HepG2 (cell line): ENCODE results near the gene FAM83G. TPM values are rescaled to one million over a fixed set of nuclear protein-coding genes. Genes with fewer than 3 reads are reported as not detected.

Experiments
- ATAC-seq: fragments of 200-7000 bp; cut with Tn5 transposase; 3 replicates; pipeline ENCODE4 v1.9.1; 2020; ENCODE audit warnings: mild to moderate bottlenecking, moderate library complexity
- BruUV-seq: library from RNA; stranded (reverse); fragments of 400-500 nt; replicated peaks from 2 replicates; lab custom pipeline; 2021; lab: Mats Ljungman, UMichigan
- CTCF ChIA-PET: fragments of 300-600 bp; formaldehyde crosslinking; extraction: SDS; loops from one replicate; lab custom pipeline; 2021; ENCODE audit warnings: low total read pairs, inconsistent platforms, low intra/inter-chr PET ratio; lab: Yijun Ruan, JAX
- POLR2A ChIA-PET: fragments of 350-600 bp; sonication (Branson Sonifier 250); formaldehyde crosslinking; loops from one replicate; lab custom pipeline; 2020; ENCODE audit warnings: antibody characterized with exemption, inconsistent platforms; lab: Yijun Ruan, JAX
- DNase-seq: peaks from one replicate; pipeline ENCODE4 v3.0.0-alpha.2; 2015; ENCODE audit warnings: low spot score
- FAIRE-seq: peaks from 3 replicates; lab custom pipeline; 2011; peaks lifted over from hg19 to GRCh38; lab: Jason Lieb, UNC
- H2AFZ ChIP-seq: one replicate; pipeline ENCODE4 v1.6.1; 2011; ENCODE audit warnings: low read length, inconsistent platforms
- H3K27ac ChIP-seq: fragments of 300-600 bp; 3 replicates; pipeline ENCODE4 v1.8.0; 2011; ENCODE audit warnings: mixed run types, mild to moderate bottlenecking, mixed read lengths, low read length, inconsistent platforms; ENCODE audit not compliant: insufficient read depth; ENCODE audit errors: extremely low read length
- H3K27me3 ChIP-seq, 2 experiments: fragments of 200-600 bp in 1 of 2; 2 replicates in 1 of 2; 3 replicates in 1 of 2; pipeline versions ENCODE4 v1.6.0 to v1.8.0; 2011; ENCODE audit warnings: low read length in 2 of 2, mild to moderate bottlenecking in 2 of 2, moderate library complexity in 2 of 2, inconsistent platforms in 1 of 2; ENCODE audit not compliant: insufficient read depth in 2 of 2, control insufficient read depth in 1 of 2
- H3K36me3 ChIP-seq, 2 experiments: fragments of 200-600 bp in 1 of 2; replicated peaks in 1 of 2; 2 replicates in 1 of 2; 3 replicates in 1 of 2; pipeline versions ENCODE4 v1.5.1 to v1.8.0; 2011; ENCODE audit warnings: low read length in 2 of 2, inconsistent platforms in 1 of 2; ENCODE audit not compliant: insufficient read depth in 2 of 2, control insufficient read depth in 1 of 2
- H3K4me1 ChIP-seq: 2 replicates; pipeline ENCODE4 v1.5.1; 2012; ENCODE audit warnings: low read length, inconsistent platforms; ENCODE audit not compliant: insufficient read depth
- H3K4me2 ChIP-seq: 2 replicates; pipeline ENCODE4 v1.6.0; 2011; ENCODE audit warnings: low read depth, low read length, inconsistent platforms
- H3K4me3 ChIP-seq, 3 experiments: fragments of 200-600 bp in 1 of 3; sonication (generic), shearing (Covaris generic) in 1 of 3; replicated peaks in 1 of 3; 2 replicates each; pipeline ENCODE4 v1.5.1; 2011 to 2016; ENCODE audit warnings: low read length in 3 of 3, inconsistent platforms in 2 of 3, low read depth in 2 of 3, mild to moderate bottlenecking in 2 of 3, control low read depth in 1 of 3, mixed read lengths in 1 of 3; ENCODE audit not compliant: insufficient read depth in 1 of 3
- H3K79me2 ChIP-seq: one replicate; pipeline ENCODE4 v1.6.1; 2011; ENCODE audit warnings: low read length, inconsistent platforms; ENCODE audit not compliant: insufficient read depth
- H3K9ac ChIP-seq: 2 replicates; pipeline ENCODE4 v1.6.0; 2011; ENCODE audit warnings: mild to moderate bottlenecking, low read depth, low read length, inconsistent platforms; ENCODE audit not compliant: insufficient read depth
- H3K9me3 ChIP-seq: 2 replicates; pipeline ENCODE4 v1.5.1; 2012; ENCODE audit warnings: mild to moderate bottlenecking, low read length
- H4K20me1 ChIP-seq: 2 replicates; pipeline ENCODE4 v1.6.0; 2011; ENCODE audit warnings: inconsistent platforms, mild to moderate bottlenecking, low read length, moderate library complexity; ENCODE audit not compliant: insufficient read depth
- GRHL1 ChIP-seq: sonication (generic); formaldehyde crosslinking; conservative IDR thresholded peaks from 2 replicates; pipeline ENCODE4 v1.8.0; 2022; ENCODE audit warnings: missing genetic modification reagents
- IRF1 ChIP-seq: sonication (generic); formaldehyde crosslinking; IDR thresholded peaks from 2 replicates; pipeline ENCODE4 v1.4.0; 2020; ENCODE audit warnings: low read depth, mild to moderate bottlenecking, missing genetic modification reagents
- MBD4 ChIP-seq: IDR thresholded peaks from 2 replicates; pipeline ENCODE4 v1.6.1; 2012; ENCODE audit warnings: low read length, inconsistent platforms, borderline replicate concordance
- NCOR1 ChIP-seq: fragments of 200-600 bp; sonication (generic); IDR thresholded peaks from 2 replicates; pipeline ENCODE4 v1.7.0; 2017; ENCODE audit warnings: antibody characterized with exemption, low read length, borderline replicate concordance
- POLR2AphosphoS2 ChIP-seq: IDR thresholded peaks from 2 replicates; pipeline ENCODE4 v1.6.1; 2011; ENCODE audit warnings: low read depth, low read length, improper control_type of control experiment
- PRDM4 ChIP-seq: sonication (generic); formaldehyde crosslinking; IDR thresholded peaks from 2 replicates; pipeline ENCODE4 v1.9.0; 2021; ENCODE audit warnings: missing genetic modification reagents, borderline replicate concordance
- SNAPC4 ChIP-seq: sonication (generic); formaldehyde crosslinking; IDR thresholded peaks from 2 replicates; pipeline ENCODE4 v1.4.0; 2020; ENCODE audit warnings: mild to moderate bottlenecking, missing genetic modification reagents
- THAP8 ChIP-seq: sonication (generic); formaldehyde crosslinking; IDR thresholded peaks from 2 replicates; pipeline ENCODE4 v1.5.1; 2020; ENCODE audit warnings: missing genetic modification reagents, mild to moderate bottlenecking, borderline replicate concordance
- U2AF2 ChIP-seq: fragments of 200-400 bp; formaldehyde crosslinking; IDR thresholded peaks from 2 replicates; pipeline ENCODE4 v1.6.1; 2017; ENCODE audit warnings: low read depth, mild to moderate bottlenecking, low read length
- ZNF260 ChIP-seq: sonication (generic); formaldehyde crosslinking; IDR thresholded peaks from 2 replicates; pipeline ENCODE4 v1.4.0; 2020; ENCODE audit warnings: missing genetic modification reagents, low read depth, mild to moderate bottlenecking, borderline replicate concordance
- ZNF547 ChIP-seq: sonication (generic); formaldehyde crosslinking; IDR thresholded peaks from 2 replicates; pipeline ENCODE4 v1.5.1; 2020; ENCODE audit warnings: mild to moderate bottlenecking, missing genetic modification reagents
- WGBS: methylation state at CpG from one replicate; pipeline ENCODE4 v1.1.6; 2017; ENCODE audit warnings: low lambda C conversion rate; 5-methylcytosine and 5-hydroxymethylcytosine counted together
- in situ Hi-C: cut with HindIII; loops from 2 replicates; pipeline ENCODE4 v1.10.0; 2017; ENCODE audit warnings: low pct_unique_long_range_greater_than_20kb; ENCODE audit not compliant: extremely low pct_ligation_motif_present
- intact Hi-C: fragments of 100-400 bp; cut with micrococcal nuclease; formaldehyde crosslinking; loops from one replicate; pipeline ENCODE4 v1.10.0; 2022; ENCODE audit not compliant: unreplicated experiment
- polyA plus RNA-seq, 8 experiments: library from polyadenylated mRNA; depleted of rRNA in 3 of 8; stranded (reverse) in 7 of 8; unstranded in 1 of 8; fragments of >200 nt; fragmentation: Illumina TruSeq in 4 of 8; extraction: Trizol in 4 of 8; gene quantifications; 2 replicates each; pipeline versions ENCODE4 v1.2.1 to v1.2.3, GENCODE V29; 2011 to 2016; ENCODE audit warnings: low read depth in 4 of 8, missing spikeins in 1 of 8, mixed read lengths in 1 of 8; ENCODE audit not compliant: insufficient read depth in 1 of 8
- total RNA-seq, 5 experiments: library from RNA; depleted of rRNA; stranded (reverse); fragments of >200 nt; fragmentation: Illumina TruSeq; extraction: Trizol; gene quantifications; 2 replicates each; pipeline ENCODE4 v1.2.3, GENCODE V29; 2016; ENCODE audit warnings: low read depth in 1 of 5

Gene FAM83G
- total and polyA plus RNA-seq, 2 of the 13 experiments (the other 11 are each of a cell fraction or from before 2014, with no cell fraction given) = 13.7 to 18.6 TPM

DNA sequence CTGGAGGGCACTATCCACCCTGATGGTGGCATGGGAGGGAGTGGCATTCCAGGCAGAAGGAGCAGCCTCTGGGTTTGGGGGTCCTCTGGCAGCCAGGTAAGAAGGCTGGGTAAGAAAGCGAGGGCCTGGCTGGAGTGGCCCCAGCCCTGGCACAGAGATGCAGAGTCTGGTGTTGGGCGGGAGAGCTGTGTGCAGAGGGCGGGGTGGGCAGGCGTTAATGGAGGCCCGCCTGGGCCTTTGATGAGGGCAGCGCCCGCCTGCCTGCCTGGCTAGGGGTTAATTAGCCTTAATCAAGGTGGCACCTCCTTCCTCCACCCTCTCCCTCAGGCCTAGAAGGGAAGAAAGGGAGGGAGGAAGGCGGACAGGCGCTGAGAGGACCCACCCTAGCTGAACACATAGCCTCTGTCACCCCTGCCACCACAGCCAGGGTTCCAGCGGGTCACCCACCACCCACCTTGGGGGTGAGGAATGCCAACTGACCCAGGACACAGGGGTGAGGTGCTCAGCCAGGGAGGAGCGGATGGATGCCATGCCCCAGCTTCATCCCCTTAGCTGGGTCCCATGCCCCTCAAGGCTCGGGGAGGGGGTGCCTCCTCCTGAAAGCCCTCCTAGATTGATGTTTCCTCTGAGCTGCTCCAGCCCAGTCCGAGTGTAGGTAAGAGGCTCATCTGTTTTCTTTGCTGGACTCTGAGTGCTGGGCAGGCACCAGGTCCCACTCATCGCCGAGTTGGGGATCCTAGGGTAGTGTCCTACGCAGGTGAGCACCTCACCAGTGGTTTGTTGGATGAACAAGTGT, 13.4 kb upstream of the FAM83G start:
- no peak for FAIRE-seq
- Histone ChIP-seq H3K27ac (no peak overlapping the region), H2AFZ (no peak overlapping the region), H3K27me3 (peaks cover 6 to 32% of the 10 kb centered on the region in 2 experiments; a peak in 3 of 5 replicates), H3K79me2 (no peaks in the 10 kb centered on the region), H3K4me2 (no peak overlapping the region), H3K9me3 (no peaks in the 10 kb centered on the region), H3K9ac (no peak overlapping the region), H3K36me3 (no peaks in the 10 kb centered on the region), H4K20me1 (no peaks in the 10 kb centered on the region), H3K4me1 (peaks cover 65% of the 10 kb centered on the region), H3K4me3 (no peak overlapping the region; a peak in 1 of 6 replicates)
- DNase-seq = no peak
- in situ Hi-C loops (no loop called here), intact Hi-C loops (no loop called here)
- no TSS peak for BruUV-seq
- CTCF ChIA-PET = no interaction called here
- 47% methylated on average over 8 of the region's 16 CpGs for WGBS
- ATAC-seq = no peak
- POLR2A ChIA-PET = interaction anchor here (1.9 kb wide), 1 partner anchor 12 kb away, joined by 11 read pairs; no protein-coding TSS in a partner anchor
- TF ChIP-seq PRDM4 (CRISPR knock-in tag) (no peak), IRF1 (CRISPR knock-in tag) (no peak), SNAPC4 (CRISPR knock-in tag) (no peak), THAP8 (CRISPR knock-in tag) (no peak), ZNF260 (CRISPR knock-in tag) (no peak), NCOR1 (no peak), GRHL1 (CRISPR knock-in tag) (no peak), MBD4 (no peak), POLR2AphosphoS2 (no peak), ZNF547 (CRISPR knock-in tag) (no peak), U2AF2 (no peak)
